Fibroblast of lung (primary cell): ENCODE results near the gene FGGY.

Source experiments
- EZH2 ChIP-seq: IDR thresholded peaks from 2 replicates; pipeline ENCODE4 v1.5.1; 2012; ENCODE audit warnings: low read length, control low read depth, mild to moderate bottlenecking; ENCODE audit errors: missing control alignments
- TF ChIP-seq, protein P1 (sequence below), 2 donors: IDR thresholded peaks in 1 of 2; conservative IDR thresholded peaks in 1 of 2; 1 replicate in 1 of 2; 2 replicates in 1 of 2; pipeline ENCODE4 v1.5.1; 2011 to 2012; ENCODE audit warnings: low read length in 2 of 2, control low read depth in 1 of 2, inconsistent platforms in 1 of 2, low read depth in 1 of 2, mild to moderate bottlenecking in 1 of 2

DNA sequence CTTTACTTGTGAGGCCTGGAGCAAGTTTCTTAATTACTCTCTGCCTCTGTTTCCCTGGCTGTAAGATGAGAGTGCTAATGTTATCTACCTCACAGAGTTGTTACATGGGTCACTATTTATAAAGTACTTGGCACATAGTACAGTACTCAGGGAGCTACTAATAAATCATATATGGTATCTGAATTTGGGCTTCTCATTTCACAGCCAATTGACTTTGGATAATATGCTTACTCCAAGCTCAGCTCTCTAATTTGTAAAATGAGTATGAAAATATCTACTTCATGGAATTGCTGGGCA, 409.4 kb downstream of the FGGY start:
- no peak for TF ChIP-seq EZH2
- TF ChIP-seq, protein P1, sequence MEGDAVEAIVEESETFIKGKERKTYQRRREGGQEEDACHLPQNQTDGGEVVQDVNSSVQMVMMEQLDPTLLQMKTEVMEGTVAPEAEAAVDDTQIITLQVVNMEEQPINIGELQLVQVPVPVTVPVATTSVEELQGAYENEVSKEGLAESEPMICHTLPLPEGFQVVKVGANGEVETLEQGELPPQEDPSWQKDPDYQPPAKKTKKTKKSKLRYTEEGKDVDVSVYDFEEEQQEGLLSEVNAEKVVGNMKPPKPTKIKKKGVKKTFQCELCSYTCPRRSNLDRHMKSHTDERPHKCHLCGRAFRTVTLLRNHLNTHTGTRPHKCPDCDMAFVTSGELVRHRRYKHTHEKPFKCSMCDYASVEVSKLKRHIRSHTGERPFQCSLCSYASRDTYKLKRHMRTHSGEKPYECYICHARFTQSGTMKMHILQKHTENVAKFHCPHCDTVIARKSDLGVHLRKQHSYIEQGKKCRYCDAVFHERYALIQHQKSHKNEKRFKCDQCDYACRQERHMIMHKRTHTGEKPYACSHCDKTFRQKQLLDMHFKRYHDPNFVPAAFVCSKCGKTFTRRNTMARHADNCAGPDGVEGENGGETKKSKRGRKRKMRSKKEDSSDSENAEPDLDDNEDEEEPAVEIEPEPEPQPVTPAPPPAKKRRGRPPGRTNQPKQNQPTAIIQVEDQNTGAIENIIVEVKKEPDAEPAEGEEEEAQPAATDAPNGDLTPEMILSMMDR (conservative IDR thresholded peaks at IDR 0.05 in 1 of 2, IDR thresholded peaks at IDR 0.05 in 1 of 2; ENCODE audit: low read depth in 1 of 2, low read length in 2 of 2) = no peak
